Liver (tissue), 2 donors: Measurements from ENCODE around the gene CDK17.

Source experiments
- CTCF ChIP-seq: fragments of 150-350 bp; IDR thresholded peaks from 2 replicates; pipeline ENCODE4 v1.5.1; 2017; ENCODE audit warnings: improper control_type of control experiment, low read depth, low read length; ENCODE audit not compliant: missing input control
- MAX ChIP-seq: IDR thresholded peaks from 2 replicates; pipeline ENCODE4 v1.6.1; 2016; ENCODE audit warnings: antibody characterized with exemption
- REST ChIP-seq: IDR thresholded peaks from 2 replicates; pipeline ENCODE4 v1.6.1; 2016; ENCODE audit warnings: antibody characterized with exemption, mild to moderate bottlenecking
- ZBTB33 ChIP-seq: IDR thresholded peaks from 2 replicates; pipeline ENCODE4 v1.6.1; 2016; ENCODE audit warnings: antibody characterized with exemption
- donor health status: healthy.

- TF ChIP-seq CTCF, result no peak
- no peak for TF ChIP-seq REST
- no peak for TF ChIP-seq MAX
- no peak for TF ChIP-seq ZBTB33
Observed at GRCh38 chr12:96247563-96247962, 152.7 kb downstream of the CDK17 start.
